ENCODE data around the gene NCOA1.

The NCOA1 gene

GRCh38 chr2:24490690-24491541 is at the start of gene NCOA1:
NCOA1 (plus strand) TSS chr2:24491254; CDS start chr2:24658678, 167,424 bp downstream.
- H3K4me1 ChIP-seq (ENCODE audit: insufficient read depth, low read length): no peaks in the 10 kb centered on the region; the same call in 1 of the 2 replicates

GRCh38 chr2:24448797-24449196 is 42.3 kb upstream of the NCOA1 start:
- H3K4me1 ChIP-seq (ENCODE audit: insufficient read depth, low read length): no peaks in the 10 kb centered on the region
- H3K9me3 ChIP-seq (ENCODE audit: control insufficient read depth, insufficient read depth, low read length): 0 out of 2 replicates have a peak, but pooled peaks cover 3% of the 10 kb centered on the region
- H3K36me3 ChIP-seq (ENCODE audit: insufficient read depth, low read length): no peaks in the 10 kb centered on the region
- H3K9ac ChIP-seq (ENCODE audit: low read depth, low read length): no peak overlapping the region

More at GRCh38 chr2:24490690-24491541, at the start of gene NCOA1:
- Histone ChIP-seq H3K9me3 (ENCODE audit: control insufficient read depth, insufficient read depth, low read length) (no peaks in the 10 kb centered on the region), H3K9ac (ENCODE audit: low read depth, low read length) (peak within 1 kb of the TSS; percentile 84), H3K36me3 (ENCODE audit: insufficient read depth, low read length) (no peaks in the 10 kb centered on the region)

- no peaks in the 10 kb centered on the region for H3K4me1 ChIP-seq (ENCODE audit: insufficient read depth, low read length)
- H3K9me3 ChIP-seq (ENCODE audit: control insufficient read depth, insufficient read depth, low read length): 0 out of 2 replicates have a peak, but pooled peaks cover 3% of the 10 kb centered on the region
- H3K9ac ChIP-seq (ENCODE audit: low read depth, low read length): no peak overlapping the region
- no peaks in the 10 kb centered on the region for H3K36me3 ChIP-seq (ENCODE audit: insufficient read depth, low read length)
These were observed 41.7 kb upstream of the NCOA1 start for GRCh38 chr2:24449344-24449743.

- Histone ChIP-seq H3K9ac (ENCODE audit: low read depth, low read length) (no peak overlapping the region), H3K36me3 (ENCODE audit: insufficient read depth, low read length) (no peaks in the 10 kb centered on the region), H3K9me3 (ENCODE audit: control insufficient read depth, insufficient read depth, low read length) (0 out of 2 replicates have a peak, but pooled peaks cover 3% of the 10 kb centered on the region)
These were observed 39.1 kb upstream of the NCOA1 start for GRCh38 chr2:24451805-24452501.

GRCh38 chr2:24452502-24452885 is 38.6 kb upstream of the NCOA1 start:
- Histone ChIP-seq H3K36me3 (ENCODE audit: insufficient read depth, low read length) (no peaks in the 10 kb centered on the region), H3K4me1 (ENCODE audit: insufficient read depth, low read length) (peaks cover 4% of the 10 kb centered on the region; the same call in 1 of the 2 replicates), H3K9me3 (ENCODE audit: control insufficient read depth, insufficient read depth, low read length) (0 out of 2 replicates have a peak, but pooled peaks cover 3% of the 10 kb centered on the region), H3K9ac (ENCODE audit: low read depth, low read length) (no peak overlapping the region)

More at GRCh38 chr2:24451805-24452501, 39.1 kb upstream of the NCOA1 start:
- H3K4me1 ChIP-seq (ENCODE audit: insufficient read depth, low read length): peaks cover 2% of the 10 kb centered on the region; the same call in 1 of the 2 replicates

- H3K9me3 ChIP-seq (ENCODE audit: control insufficient read depth, insufficient read depth, low read length): 0 out of 2 replicates have a peak, but pooled peaks cover 3% of the 10 kb centered on the region
- H3K36me3 ChIP-seq (ENCODE audit: insufficient read depth, low read length): no peaks in the 10 kb centered on the region
- no peak overlapping the region for H3K9ac ChIP-seq (ENCODE audit: low read depth, low read length)
- peaks cover 4% of the 10 kb centered on the region; the same call in 1 of the 2 replicates for H3K4me1 ChIP-seq (ENCODE audit: insufficient read depth, low read length)
These were observed 37.5 kb upstream of the NCOA1 start for GRCh38 chr2:24453379-24454073.

GRCh38 chr2:24454294-24454693 is 36.8 kb upstream of the NCOA1 start:
- Histone ChIP-seq H3K9me3 (ENCODE audit: control insufficient read depth, insufficient read depth, low read length) (0 out of 2 replicates have a peak, but pooled peaks cover 3% of the 10 kb centered on the region), H3K9ac (ENCODE audit: low read depth, low read length) (no peak overlapping the region), H3K4me1 (ENCODE audit: insufficient read depth, low read length) (peaks cover 4% of the 10 kb centered on the region; the same call in 1 of the 2 replicates), H3K36me3 (ENCODE audit: insufficient read depth, low read length) (no peaks in the 10 kb centered on the region)

GRCh38 chr2:24456599-24457556 is 34.2 kb upstream of the NCOA1 start:
- Histone ChIP-seq H3K4me1 (ENCODE audit: insufficient read depth, low read length) (peaks cover 4% of the 10 kb centered on the region; the same call in 1 of the 2 replicates), H3K9ac (ENCODE audit: low read depth, low read length) (no peak overlapping the region), H3K9me3 (ENCODE audit: control insufficient read depth, insufficient read depth, low read length) (no peaks in the 10 kb centered on the region)

GRCh38 chr2:24457696-24458386 is 33.2 kb upstream of the NCOA1 start:
- no peak overlapping the region for H3K9ac ChIP-seq (ENCODE audit: low read depth, low read length)
- H3K4me1 ChIP-seq (ENCODE audit: insufficient read depth, low read length): peaks cover 4% of the 10 kb centered on the region; the same call in 1 of the 2 replicates
- no peaks in the 10 kb centered on the region for H3K36me3 ChIP-seq (ENCODE audit: insufficient read depth, low read length)
- H3K9me3 ChIP-seq (ENCODE audit: control insufficient read depth, insufficient read depth, low read length): no peaks in the 10 kb centered on the region

More at GRCh38 chr2:24456599-24457556, 34.2 kb upstream of the NCOA1 start:
- H3K36me3 ChIP-seq (ENCODE audit: insufficient read depth, low read length): no peaks in the 10 kb centered on the region

- no peaks in the 10 kb centered on the region for H3K36me3 ChIP-seq (ENCODE audit: insufficient read depth, low read length)
- H3K9me3 ChIP-seq (ENCODE audit: control insufficient read depth, insufficient read depth, low read length): no peaks in the 10 kb centered on the region
- H3K4me1 ChIP-seq (ENCODE audit: insufficient read depth, low read length): peaks cover 4% of the 10 kb centered on the region; the same call in 1 of the 2 replicates
- H3K9ac ChIP-seq (ENCODE audit: low read depth, low read length): no peak overlapping the region
These were observed 31.6 kb upstream of the NCOA1 start for GRCh38 chr2:24459224-24460161.

GRCh38 chr2:24461685-24462084 is 29.4 kb upstream of the NCOA1 start:
- H3K36me3 ChIP-seq (ENCODE audit: insufficient read depth, low read length): no peaks in the 10 kb centered on the region
- no peak overlapping the region for H3K9ac ChIP-seq (ENCODE audit: low read depth, low read length)
- H3K4me1 ChIP-seq (ENCODE audit: insufficient read depth, low read length): peaks cover 4% of the 10 kb centered on the region; the same call in 1 of the 2 replicates
- no peaks in the 10 kb centered on the region for H3K9me3 ChIP-seq (ENCODE audit: control insufficient read depth, insufficient read depth, low read length)

- H3K4me1 ChIP-seq (ENCODE audit: insufficient read depth, low read length): no peaks in the 10 kb centered on the region
- H3K9me3 ChIP-seq (ENCODE audit: control insufficient read depth, insufficient read depth, low read length): no peaks in the 10 kb centered on the region
These were observed 27.8 kb upstream of the NCOA1 start for GRCh38 chr2:24463271-24463670.

More at GRCh38 chr2:24463271-24463670, 27.8 kb upstream of the NCOA1 start:
- Histone ChIP-seq H3K36me3 (ENCODE audit: insufficient read depth, low read length) (no peaks in the 10 kb centered on the region), H3K9ac (ENCODE audit: low read depth, low read length) (no peak overlapping the region)

All from ES-I3 (cell line).